GM12874 (cell line): ENCODE measurements around the gene LRRC2.

Source experiments
- TF ChIP-seq, protein P1 (sequence below): IDR thresholded peaks from 2 replicates; pipeline ENCODE4 v1.5.1; 2011; ENCODE audit warnings: low read depth, mild to moderate bottlenecking, control low read depth, low read length, moderate library complexity; ENCODE audit not compliant: insufficient read depth

LRRC2 gene

DNA sequence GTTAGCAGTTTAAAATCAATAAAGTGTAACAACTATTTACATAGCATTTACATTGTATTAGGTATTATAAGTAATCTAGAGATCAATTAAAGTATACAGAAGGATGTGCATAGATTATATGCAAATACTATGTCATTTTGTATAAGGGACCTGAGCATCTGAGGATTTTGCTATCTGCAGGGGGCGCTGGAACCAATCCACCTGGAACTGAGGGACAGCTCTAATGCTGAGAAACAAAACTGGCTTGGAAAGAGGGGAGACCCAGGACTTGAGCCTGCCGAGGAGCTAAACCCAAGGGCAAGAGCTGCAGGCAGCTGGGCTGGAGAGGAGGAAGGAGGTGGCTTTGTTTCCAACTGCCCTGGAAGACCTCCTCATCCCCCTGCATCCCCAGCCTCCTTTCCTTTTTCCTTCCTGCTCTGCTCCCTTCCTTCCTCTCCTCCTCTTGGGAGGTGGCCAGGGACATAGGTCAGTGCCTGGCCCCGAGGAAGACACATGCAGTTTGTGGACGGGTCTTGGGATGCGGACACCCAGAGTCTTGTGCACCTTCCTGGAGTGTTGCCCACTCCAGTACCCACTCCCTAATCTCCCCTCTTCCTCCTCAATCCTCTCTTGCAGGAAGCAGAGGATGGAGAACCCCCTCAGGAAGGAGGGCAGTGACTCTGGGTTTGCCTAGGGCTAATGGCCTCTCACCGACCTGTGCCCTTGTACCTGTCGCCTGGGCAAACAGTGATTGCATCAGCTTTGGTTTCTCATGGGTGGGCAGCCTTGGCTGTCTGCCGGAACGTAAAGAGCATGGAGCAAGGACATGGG, 69.2 kb downstream of the LRRC2 start:
- TF ChIP-seq, protein P1, sequence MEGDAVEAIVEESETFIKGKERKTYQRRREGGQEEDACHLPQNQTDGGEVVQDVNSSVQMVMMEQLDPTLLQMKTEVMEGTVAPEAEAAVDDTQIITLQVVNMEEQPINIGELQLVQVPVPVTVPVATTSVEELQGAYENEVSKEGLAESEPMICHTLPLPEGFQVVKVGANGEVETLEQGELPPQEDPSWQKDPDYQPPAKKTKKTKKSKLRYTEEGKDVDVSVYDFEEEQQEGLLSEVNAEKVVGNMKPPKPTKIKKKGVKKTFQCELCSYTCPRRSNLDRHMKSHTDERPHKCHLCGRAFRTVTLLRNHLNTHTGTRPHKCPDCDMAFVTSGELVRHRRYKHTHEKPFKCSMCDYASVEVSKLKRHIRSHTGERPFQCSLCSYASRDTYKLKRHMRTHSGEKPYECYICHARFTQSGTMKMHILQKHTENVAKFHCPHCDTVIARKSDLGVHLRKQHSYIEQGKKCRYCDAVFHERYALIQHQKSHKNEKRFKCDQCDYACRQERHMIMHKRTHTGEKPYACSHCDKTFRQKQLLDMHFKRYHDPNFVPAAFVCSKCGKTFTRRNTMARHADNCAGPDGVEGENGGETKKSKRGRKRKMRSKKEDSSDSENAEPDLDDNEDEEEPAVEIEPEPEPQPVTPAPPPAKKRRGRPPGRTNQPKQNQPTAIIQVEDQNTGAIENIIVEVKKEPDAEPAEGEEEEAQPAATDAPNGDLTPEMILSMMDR: peak; percentile 47

DNA sequence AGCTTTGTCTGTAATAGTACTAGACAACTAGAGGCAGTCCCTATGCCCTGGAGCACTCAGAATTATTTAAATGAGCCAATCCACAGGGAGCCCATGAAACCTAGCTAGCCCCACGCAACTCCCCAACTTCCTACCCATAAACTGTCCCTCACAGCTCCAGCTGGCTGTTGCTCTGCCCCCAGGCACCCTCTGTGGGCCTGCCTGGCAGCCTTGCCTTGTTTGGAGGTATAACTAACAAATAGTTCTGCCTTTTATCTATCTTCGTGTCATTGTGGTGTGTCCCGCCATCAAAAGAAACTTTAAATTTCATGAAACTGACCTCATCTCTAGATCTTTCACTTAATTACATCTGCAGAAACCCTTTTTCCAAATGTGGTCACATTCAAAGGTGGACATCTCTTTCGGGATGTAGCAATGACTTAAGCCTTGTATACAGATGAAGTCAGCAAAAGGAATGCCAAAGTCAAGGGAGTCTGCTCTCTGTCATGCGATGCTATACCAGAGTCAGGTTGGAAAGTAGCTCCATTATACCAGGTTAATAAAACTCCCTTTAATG, 70.1 kb downstream of the LRRC2 start:
- TF ChIP-seq, protein P1: no peak

DNA sequence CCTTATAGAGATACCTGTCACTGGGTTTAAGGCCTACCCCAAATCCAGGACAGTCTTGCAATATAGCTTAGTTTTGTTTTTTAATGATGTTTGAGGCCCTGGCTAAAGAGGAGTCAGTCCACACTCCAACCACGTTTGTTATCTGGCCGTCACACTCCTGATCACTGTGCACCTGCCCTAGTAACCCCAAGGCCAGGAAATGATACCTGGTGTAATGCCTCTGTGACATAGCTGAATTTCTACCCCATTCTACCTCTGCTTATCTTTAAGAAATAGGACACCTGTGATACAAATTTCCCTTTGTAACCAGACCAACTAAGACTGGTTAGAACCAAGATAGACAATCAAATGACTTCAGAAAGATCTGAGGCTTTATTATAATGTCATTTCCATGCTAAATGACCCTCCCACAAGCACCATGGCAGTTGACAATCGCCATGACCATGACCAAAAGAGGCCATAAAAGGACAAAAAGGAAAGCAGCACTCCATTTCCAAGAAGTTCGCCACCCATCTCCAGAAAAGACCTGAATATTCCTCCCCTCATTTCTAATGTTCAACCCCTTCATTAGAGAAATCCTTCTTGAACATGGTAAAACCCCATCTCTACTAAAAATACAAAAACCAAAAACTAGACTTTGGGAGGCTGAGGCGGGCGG, 73.1 kb downstream of the LRRC2 start:
- TF ChIP-seq, protein P1: no peak

DNA sequence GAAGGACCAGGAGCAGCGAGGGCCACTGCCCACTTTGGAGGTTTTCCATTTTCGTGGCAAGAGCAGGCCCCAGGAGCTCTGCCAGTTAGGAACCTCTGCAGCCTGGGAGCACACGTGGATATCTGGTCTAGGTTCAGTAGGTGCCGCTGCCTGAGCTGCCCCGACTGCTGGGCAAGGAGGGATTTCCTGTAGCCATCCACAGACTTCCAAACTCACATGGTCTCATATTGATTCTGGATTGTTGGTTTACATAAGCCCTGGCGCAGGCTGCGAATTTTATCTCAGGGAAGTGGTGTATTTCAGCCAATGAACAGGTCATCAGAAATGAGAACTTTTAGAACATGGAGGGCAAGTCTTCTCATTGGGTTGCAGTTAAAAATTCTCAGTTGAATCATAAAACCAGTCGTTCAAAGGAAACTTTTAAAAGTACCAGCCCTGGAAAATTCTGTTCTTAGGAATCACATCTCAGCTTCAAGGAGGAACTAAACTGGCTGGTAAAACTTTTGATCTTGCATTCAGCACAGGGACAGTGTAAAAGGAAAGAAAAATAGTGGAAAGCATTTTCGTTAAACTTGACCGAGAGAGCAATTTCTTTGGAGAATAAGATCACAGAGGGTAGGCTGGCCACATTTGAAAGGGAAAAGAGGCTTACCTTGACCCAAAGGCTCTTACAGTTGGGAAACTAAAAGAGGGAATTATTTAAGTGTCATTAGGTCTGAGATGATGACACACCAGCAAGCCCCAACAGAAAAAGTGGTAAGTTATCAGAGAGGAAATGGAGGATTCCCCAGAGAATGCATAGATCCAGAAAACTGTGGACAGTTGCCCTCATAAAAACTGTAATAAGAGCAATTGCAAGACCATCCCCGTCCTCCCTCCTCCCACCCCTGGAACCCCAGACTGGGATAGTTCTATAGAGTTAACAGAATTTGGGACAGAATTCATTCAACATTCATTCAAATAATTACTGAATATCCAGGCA, 74.7 kb downstream of the LRRC2 start:
- TF ChIP-seq, protein P1: no peak

DNA sequence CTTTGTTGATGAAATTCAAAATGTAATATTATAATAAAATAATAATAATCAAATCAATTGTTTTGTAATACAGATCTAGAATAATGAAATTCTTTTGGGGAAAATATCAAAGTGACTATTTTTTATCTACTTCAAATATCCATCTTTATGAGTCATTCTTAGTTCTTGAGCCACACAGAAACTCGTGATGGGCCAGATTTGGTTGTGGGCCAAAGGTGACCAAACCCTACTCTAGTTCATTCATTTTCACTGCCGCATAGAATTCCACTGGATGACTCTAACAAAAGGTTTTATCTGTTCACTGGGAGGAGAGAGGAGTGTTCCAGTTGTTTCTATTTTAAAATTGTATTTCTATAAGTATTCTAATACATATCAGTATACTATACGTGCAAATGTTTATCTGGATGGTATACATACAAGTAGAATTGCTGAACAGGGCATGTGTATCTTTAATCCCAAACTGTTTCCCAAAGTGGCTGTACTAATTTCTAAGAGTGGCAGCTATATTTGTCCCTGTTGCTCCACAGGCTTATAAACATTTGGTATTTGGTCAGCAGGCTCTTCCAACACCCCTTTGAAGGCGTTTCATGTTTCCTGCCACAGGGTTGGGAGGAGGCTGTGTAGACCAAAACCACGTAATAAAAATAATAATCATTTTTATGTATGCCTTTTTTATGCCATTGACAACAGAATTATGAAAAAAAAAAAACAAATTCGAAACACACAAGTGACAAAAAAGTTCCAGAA, 75.6 kb downstream of the LRRC2 start:
- TF ChIP-seq, protein P1: no peak

DNA sequence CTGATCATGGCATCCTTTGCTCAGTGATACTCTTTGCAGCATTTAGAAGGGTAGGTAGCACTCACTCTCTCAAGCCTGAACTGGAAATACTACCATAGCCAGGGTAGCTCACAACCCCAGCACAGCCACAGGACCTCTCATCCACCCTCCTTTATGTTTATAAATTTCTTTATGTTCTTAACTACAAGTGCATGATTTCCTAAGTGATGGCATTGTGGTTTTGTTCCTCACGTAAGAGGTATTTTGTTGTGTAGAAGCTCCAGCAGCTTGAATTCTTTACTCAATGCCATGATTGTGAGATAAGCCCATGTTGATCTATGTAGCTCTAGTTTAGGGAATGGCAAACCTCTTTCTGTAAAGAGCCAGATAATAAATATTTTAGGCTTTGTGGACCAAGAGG, 76.2 kb downstream of the LRRC2 start:
- TF ChIP-seq, protein P1: no peak
